Memory B cell (primary cell): ENCODE results near the gene CLDN2.

Experiments used
- ATAC-seq: fragments of 150-1000 bp; cut with Tn5 transposase; 2 replicates; pipeline ENCODE4 v1.10.0; 2021; ENCODE audit warnings: low read depth, mild to moderate bottlenecking, moderate library complexity
- DNase-seq, 2 donors: peaks; one replicate each; pipeline ENCODE4 v3.0.0; 2022; ENCODE audit warnings: low spot score in 2 of 2
- H3K27ac Mint-ChIP-seq: one replicate; pipeline ENCODE4 v1.8.0; 2022; ENCODE audit warnings: mild to moderate bottlenecking, moderate library complexity, mixed read lengths
- H3K27me3 Mint-ChIP-seq: one replicate; pipeline ENCODE4 v1.8.0; 2022; ENCODE audit warnings: mixed read lengths
- H3K36me3 Mint-ChIP-seq: one replicate; pipeline ENCODE4 v1.8.0; 2022; ENCODE audit warnings: mild to moderate bottlenecking, mixed read lengths
- H3K4me1 Mint-ChIP-seq: one replicate; pipeline ENCODE4 v1.8.0; 2022; ENCODE audit warnings: mixed read lengths
- H3K4me3 Mint-ChIP-seq: one replicate; pipeline ENCODE4 v1.8.0; 2022; ENCODE audit warnings: mild to moderate bottlenecking, moderate library complexity, mixed read lengths
- H3K9me3 Mint-ChIP-seq: one replicate; pipeline ENCODE4 v1.8.0; 2022; ENCODE audit warnings: mixed read lengths

The CLDN2 gene

DNA sequence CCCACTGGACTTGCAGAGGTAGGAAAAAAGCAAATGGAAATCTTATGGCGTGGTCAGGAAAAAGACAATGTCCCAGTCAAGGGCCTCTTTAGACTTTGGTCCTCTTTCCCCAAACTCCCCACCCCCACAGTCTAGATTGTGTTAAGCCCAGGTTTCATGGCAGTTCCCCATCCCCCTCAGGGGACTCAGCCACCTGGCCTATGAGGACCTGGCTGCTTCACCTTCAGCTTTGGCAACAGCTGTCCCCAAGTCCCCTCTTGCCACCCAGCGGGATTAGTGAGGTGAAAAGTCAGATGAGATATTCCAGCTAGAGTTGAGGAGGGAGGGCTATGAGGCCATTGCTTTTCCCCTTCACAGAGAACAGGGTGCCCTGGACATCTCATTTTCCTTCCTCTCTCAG is 17.5 kb upstream of the CLDN2 start:
- no peak overlapping the region for H3K4me3 Mint-ChIP-seq
- DNase-seq (no peak), ATAC-seq (no peak)
- H3K9me3 Mint-ChIP-seq, result no peaks in the 10 kb centered on the region
- H3K27me3 Mint-ChIP-seq, result no peaks in the 10 kb centered on the region
- H3K27ac Mint-ChIP-seq, result no peak overlapping the region
- H3K4me1 Mint-ChIP-seq, result no peaks in the 10 kb centered on the region
- H3K36me3 Mint-ChIP-seq, result no peaks in the 10 kb centered on the region

GRCh38 chrX:106903291-106903824 is 16.8 kb upstream of the CLDN2 start, which contains the start of gene RIPPLY1:
RIPPLY1 (minus strand) TSS chrX:106903341; CDS start chrX:106903287, 54 bp downstream.
- Mint-ChIP-seq H3K4me1 (no peaks in the 10 kb centered on the region), H3K27ac (no peak within 1 kb of the TSS), H3K36me3 (no peaks in the 10 kb centered on the region), H3K4me3 (no peak within 1 kb of the TSS), H3K27me3 (no peaks in the 10 kb centered on the region), H3K9me3 (no peaks in the 10 kb centered on the region)
- ATAC-seq (no peak), DNase-seq (no peak)

- Mint-ChIP-seq H3K9me3 (no peaks in the 10 kb centered on the region), H3K27me3 (no peaks in the 10 kb centered on the region), H3K4me3 (no peak overlapping the region), H3K36me3 (no peaks in the 10 kb centered on the region), H3K27ac (no peak overlapping the region), H3K4me1 (no peaks in the 10 kb centered on the region)
- DNase-seq, result no peak
- no peak for ATAC-seq
Observed at GRCh38 chrX:106903856-106904528, 16.2 kb upstream of the CLDN2 start.

DNA sequence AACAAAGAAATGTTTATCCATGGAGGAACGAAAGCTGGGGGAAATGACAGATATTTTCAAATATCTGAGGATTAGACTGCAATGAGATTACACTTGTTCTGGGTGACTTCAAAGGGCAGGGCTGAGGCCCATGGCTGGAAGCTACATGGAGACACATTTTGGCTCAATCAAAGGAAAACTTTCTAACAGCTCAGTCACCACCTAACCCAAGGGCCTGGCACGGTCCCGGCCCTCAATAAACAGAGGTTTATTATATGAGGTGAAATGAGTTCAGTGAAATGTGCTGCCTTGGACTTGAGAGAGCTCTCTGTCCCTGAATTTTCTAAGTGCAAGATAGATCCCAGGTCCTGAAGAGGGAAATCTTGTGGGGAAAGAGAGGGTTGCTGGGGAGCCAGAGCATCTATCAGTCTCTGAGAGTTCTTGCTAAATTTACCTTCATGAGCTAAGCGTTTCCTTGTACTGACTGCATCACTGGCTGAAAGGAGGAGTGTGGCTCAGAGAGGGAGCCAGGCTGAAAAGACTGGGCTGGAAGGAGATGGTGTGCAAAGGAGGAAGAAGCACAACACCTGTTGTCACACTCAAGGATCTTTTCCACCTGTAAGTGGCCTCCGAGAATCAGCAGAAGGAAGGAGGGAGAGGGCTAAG is 15.0 kb upstream of the CLDN2 start:
- Mint-ChIP-seq H3K27me3 (no peaks in the 10 kb centered on the region), H3K36me3 (no peaks in the 10 kb centered on the region), H3K27ac (no peak overlapping the region), H3K4me1 (no peaks in the 10 kb centered on the region), H3K9me3 (no peaks in the 10 kb centered on the region), H3K4me3 (no peak overlapping the region)
- ATAC-seq, result no peak
- no peak for DNase-seq

GRCh38 chrX:106906361-106906760 is 13.8 kb upstream of the CLDN2 start:
- ATAC-seq (no peak), DNase-seq (no peak)
- Mint-ChIP-seq H3K27ac (no peak overlapping the region), H3K4me1 (no peaks in the 10 kb centered on the region), H3K27me3 (no peaks in the 10 kb centered on the region), H3K36me3 (no peaks in the 10 kb centered on the region), H3K9me3 (no peaks in the 10 kb centered on the region), H3K4me3 (no peak overlapping the region)

DNA sequence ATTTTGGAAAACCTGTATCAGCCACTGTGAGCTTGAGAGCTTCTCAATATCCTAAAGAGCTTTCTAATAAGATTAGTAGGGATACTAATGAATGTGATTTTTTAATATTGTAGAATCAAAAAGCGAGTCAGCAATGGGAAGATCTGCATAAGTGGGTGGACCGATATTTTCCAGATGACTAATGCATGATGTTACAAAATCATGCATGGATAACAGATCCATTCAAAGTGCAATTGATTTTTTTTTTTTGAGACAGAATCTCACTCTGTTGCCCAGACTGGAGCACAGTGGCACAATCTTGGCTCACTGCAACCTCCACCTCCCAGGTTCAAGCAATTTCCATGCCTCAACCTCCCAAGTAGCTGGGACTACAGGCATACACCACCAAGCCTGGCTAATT is 7.3 kb upstream of the CLDN2 start:
- Mint-ChIP-seq H3K4me1 (peaks cover 2% of the 10 kb centered on the region), H3K27ac (no peak overlapping the region), H3K36me3 (no peaks in the 10 kb centered on the region), H3K27me3 (peaks cover 14% of the 10 kb centered on the region), H3K9me3 (no peaks in the 10 kb centered on the region), H3K4me3 (no peak overlapping the region)
- ATAC-seq (no peak), DNase-seq (no peak)

GRCh38 chrX:106917830-106918500 is 2.2 kb upstream of the CLDN2 start:
- Mint-ChIP-seq H3K36me3 (no peaks in the 10 kb centered on the region), H3K9me3 (no peaks in the 10 kb centered on the region), H3K4me1 (peaks cover 2% of the 10 kb centered on the region), H3K4me3 (no peak overlapping the region), H3K27ac (no peak overlapping the region), H3K27me3 (peaks cover 15% of the 10 kb centered on the region)
- ATAC-seq, result no peak
- DNase-seq, result no peak

DNA sequence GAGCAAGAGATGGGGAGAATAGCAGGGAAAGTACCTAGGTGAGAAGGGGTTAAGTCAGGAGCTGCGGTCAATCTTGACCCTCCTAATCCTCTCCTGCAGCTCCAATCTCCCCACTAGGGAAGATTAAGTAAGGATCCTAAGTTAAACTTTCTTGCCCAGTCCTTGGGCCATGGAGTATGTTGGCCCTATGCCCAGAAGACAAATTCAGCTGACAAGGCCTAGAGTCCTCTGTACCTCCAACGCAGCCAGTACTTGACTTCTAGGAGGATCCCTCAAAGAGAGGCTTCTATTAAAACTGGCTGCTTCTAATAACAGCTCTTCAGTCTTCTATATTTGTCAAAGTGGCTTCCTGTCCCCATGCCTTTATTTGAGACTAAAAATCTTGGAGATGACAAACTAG is 1.4 kb downstream of the CLDN2 start:
- no peaks in the 10 kb centered on the region for H3K36me3 Mint-ChIP-seq
- H3K9me3 Mint-ChIP-seq, result no peaks in the 10 kb centered on the region
- H3K4me1 Mint-ChIP-seq, result peaks cover 2% of the 10 kb centered on the region

GRCh38 chrX:106927023-106927422 is 6.8 kb downstream of the CLDN2 start:
- Mint-ChIP-seq H3K27me3 (no peaks in the 10 kb centered on the region), H3K9me3 (no peaks in the 10 kb centered on the region), H3K4me1 (no peaks in the 10 kb centered on the region), H3K36me3 (no peaks in the 10 kb centered on the region), H3K27ac (no peak overlapping the region), H3K4me3 (no peak overlapping the region)
- DNase-seq (no peak), ATAC-seq (no peak)

More for the DNA sequence above, 1.4 kb downstream of the CLDN2 start:
- Mint-ChIP-seq H3K27me3 (peaks cover 5% of the 10 kb centered on the region), H3K4me3 (no peak overlapping the region), H3K27ac (no peak overlapping the region)
- DNase-seq, result no peak
- ATAC-seq, result no peak

- no peaks in the 10 kb centered on the region for H3K27me3 Mint-ChIP-seq
- no peaks in the 10 kb centered on the region for H3K36me3 Mint-ChIP-seq
- no peak overlapping the region for H3K27ac Mint-ChIP-seq
- H3K4me1 Mint-ChIP-seq, result no peaks in the 10 kb centered on the region
- no peaks in the 10 kb centered on the region for H3K9me3 Mint-ChIP-seq
- no peak for DNase-seq
- H3K4me3 Mint-ChIP-seq, result no peak overlapping the region
- no peak for ATAC-seq
Observed at GRCh38 chrX:106927700-106928099, 7.5 kb downstream of the CLDN2 start.

- H3K27me3 Mint-ChIP-seq, result no peaks in the 10 kb centered on the region
- DNase-seq, result no peak
- no peak overlapping the region for H3K27ac Mint-ChIP-seq
- no peak overlapping the region for H3K4me3 Mint-ChIP-seq
- H3K9me3 Mint-ChIP-seq, result no peaks in the 10 kb centered on the region
- ATAC-seq, result no peak
- H3K36me3 Mint-ChIP-seq, result no peaks in the 10 kb centered on the region
- H3K4me1 Mint-ChIP-seq, result no peaks in the 10 kb centered on the region
Observed at GRCh38 chrX:106928227-106928626, 8.0 kb downstream of the CLDN2 start.

GRCh38 chrX:106931831-106932491 is 11.8 kb downstream of the CLDN2 start:
- Mint-ChIP-seq H3K36me3 (no peaks in the 10 kb centered on the region), H3K9me3 (no peaks in the 10 kb centered on the region), H3K4me1 (no peaks in the 10 kb centered on the region), H3K4me3 (no peak overlapping the region), H3K27ac (no peak overlapping the region), H3K27me3 (no peaks in the 10 kb centered on the region)
- ATAC-seq (no peak), DNase-seq (no peak)

GRCh38 chrX:106932492-106932923 is 12.3 kb downstream of the CLDN2 start:
- no peak for DNase-seq
- H3K9me3 Mint-ChIP-seq, result no peaks in the 10 kb centered on the region
- ATAC-seq, result no peak

DNA sequence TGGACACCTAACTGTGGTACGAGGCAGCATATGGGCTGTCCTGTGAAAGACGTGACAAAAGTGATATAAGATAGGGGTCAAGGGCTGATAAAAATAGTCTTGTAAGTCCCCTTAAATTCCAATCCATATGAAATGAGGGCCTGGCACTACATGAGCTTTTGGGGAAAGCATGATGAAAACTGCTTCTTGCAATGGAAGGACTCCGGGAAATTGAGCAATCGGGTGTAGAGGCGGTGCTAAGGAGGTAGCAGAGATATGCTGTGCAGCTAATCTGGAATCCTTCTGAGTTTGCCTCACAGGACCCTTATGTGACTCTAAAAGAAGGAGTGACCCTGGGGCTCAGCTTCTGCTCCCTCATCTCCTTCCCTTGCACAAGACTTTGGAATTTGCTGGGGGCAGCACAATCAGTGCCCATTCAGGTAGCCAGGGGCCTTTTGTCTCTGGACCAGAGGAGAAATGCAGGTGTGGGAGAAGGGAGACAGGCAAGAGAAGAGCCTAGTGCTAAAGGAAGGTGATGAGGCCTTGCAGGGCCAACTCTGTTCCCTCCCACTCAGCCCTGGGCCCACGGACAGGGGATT is 12.8 kb downstream of the CLDN2 start:
- no peak for DNase-seq
- no peak overlapping the region for H3K27ac Mint-ChIP-seq
- ATAC-seq, result no peak
- H3K4me1 Mint-ChIP-seq, result no peaks in the 10 kb centered on the region
- no peaks in the 10 kb centered on the region for H3K9me3 Mint-ChIP-seq
- no peaks in the 10 kb centered on the region for H3K36me3 Mint-ChIP-seq
- no peak overlapping the region for H3K4me3 Mint-ChIP-seq
- no peaks in the 10 kb centered on the region for H3K27me3 Mint-ChIP-seq

More at GRCh38 chrX:106932492-106932923, 12.3 kb downstream of the CLDN2 start:
- H3K27me3 Mint-ChIP-seq, result no peaks in the 10 kb centered on the region
- H3K4me1 Mint-ChIP-seq, result no peaks in the 10 kb centered on the region
- H3K4me3 Mint-ChIP-seq, result no peak overlapping the region
- H3K27ac Mint-ChIP-seq, result no peak overlapping the region
- no peaks in the 10 kb centered on the region for H3K36me3 Mint-ChIP-seq
